NCI-H2081 (cell line): ENCODE measurements around the gene UBTD2.
"Not testable (repeated sequence)": the region's sequence is repeated elsewhere in the genome, so short reads cannot be mapped to it uniquely, and the experiment has no call there.

Source experiments
- DNase-seq, 2 experiments: peaks; one replicate each; lab custom pipeline; 2025; lab: John Stamatoyannopoulos, UW

The UBTD2 gene

DNA sequence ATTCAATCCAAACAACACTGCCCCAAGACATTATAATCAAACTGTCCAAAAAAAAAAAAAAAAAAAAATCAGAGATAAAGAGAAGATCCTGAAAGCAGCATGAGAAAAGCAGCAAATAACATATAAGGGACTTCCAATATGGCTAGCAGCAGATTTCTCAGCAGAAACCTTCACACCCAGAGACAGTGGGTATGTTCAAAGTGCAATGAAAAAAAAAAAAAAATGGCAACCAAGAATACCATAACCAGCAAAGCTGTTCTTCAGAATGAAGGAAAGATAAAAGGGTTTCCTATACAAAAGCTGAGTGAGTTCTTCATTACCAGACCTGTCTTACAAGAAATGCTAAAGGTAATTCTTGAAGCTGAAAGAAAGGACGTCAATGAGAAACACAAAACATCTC lies 32.1 kb downstream of the UBTD2 start:
- DNase-seq: no peak

DNA sequence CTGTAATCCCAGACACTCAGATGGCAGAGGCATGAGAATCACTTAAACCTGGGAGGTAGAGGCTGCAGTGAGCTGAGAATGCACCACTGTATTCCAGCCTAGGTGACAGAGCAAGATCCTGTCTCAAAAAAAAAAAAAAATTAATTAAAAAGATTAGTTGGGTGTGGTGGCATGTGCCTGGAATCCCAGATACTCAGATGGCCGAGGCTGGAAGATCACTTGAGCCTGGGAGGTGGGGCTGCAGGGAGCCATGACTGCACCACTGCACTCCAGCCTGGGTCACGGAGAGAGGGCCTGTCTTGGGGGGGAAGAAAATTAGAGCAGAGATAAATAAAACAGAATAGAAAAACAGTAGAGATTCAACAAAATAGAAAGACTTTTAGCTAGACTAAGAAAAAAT lies 34.9 kb downstream of the UBTD2 start:
- no peak for DNase-seq

DNA sequence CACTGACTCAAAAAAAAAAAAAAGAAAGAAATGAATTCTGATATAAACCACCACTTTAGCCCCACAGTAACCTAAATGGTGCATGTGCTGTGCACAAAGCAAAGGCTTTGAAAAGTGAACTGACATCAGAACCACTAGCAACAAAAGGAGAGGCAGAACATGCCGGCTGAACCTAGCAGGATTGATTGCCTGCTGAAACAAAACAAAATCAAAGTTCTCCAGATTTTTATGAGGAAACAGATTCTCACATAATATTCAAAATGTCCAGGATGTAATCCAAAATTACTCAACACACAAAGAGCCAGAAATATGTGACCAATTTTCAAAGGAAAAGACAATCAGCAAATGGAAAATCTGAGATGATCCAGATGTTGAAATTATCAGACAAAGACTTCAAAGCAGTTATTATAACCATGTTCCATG lies 37.9 kb downstream of the UBTD2 start:
- no peak for DNase-seq

DNA sequence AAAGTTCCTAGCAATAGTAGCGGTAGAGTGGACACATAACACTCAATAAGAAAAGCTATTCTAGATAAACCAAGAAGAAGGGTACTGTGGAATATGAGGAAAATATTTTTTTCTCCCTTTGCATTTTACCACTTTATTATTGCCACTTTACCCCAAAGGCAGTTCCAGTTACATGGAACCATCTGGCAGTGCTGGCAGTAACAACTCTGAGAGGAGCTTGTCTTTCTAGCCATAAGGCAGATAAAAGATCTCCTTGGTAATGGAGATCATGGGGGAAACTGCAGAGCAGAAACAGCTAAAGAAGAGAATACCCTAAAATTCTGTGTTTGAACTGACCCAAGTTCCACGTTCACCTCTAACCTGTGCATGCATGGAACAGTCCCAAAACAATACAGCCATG lies 38.5 kb downstream of the UBTD2 start:
- DNase-seq: no peak

DNA sequence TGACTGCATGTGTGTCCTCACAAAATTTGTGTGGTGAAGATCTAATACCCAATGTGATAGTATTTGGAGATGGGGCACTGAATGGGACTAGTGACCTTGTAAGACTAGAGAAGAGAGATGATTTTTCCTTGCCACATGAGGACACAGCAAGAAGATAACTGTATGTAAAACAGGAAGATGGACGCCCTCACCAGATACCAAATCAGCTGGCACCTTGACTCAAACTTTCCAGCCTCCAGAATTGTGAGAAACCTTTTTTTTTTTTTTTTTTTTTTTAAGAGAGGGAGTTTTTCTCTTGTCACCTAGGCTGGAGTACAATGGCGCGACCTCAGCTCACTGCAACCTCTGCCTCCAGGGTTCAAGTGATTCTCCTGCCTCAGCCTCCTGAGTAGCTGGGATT lies 40.3 kb downstream of the UBTD2 start:
- no peak for DNase-seq

DNA sequence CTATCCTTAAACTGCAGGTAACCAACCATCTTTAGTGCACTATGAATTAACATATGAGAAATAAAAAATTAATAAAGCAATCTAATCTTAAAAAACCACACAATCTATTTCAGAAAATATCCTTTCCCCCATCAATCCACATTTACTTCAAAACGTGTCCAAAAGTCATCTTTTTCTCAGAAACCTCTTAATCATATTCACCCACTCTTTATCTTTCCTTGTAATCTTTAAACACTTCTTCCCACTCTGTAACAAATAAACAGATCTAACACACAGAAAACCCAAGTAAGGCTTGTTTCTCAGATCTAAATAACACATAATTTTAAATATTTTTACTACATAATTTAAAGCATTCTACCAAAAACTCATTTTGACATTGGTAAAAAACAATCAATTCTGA lies 45.2 kb downstream of the UBTD2 start:
- no peak for DNase-seq

DNA sequence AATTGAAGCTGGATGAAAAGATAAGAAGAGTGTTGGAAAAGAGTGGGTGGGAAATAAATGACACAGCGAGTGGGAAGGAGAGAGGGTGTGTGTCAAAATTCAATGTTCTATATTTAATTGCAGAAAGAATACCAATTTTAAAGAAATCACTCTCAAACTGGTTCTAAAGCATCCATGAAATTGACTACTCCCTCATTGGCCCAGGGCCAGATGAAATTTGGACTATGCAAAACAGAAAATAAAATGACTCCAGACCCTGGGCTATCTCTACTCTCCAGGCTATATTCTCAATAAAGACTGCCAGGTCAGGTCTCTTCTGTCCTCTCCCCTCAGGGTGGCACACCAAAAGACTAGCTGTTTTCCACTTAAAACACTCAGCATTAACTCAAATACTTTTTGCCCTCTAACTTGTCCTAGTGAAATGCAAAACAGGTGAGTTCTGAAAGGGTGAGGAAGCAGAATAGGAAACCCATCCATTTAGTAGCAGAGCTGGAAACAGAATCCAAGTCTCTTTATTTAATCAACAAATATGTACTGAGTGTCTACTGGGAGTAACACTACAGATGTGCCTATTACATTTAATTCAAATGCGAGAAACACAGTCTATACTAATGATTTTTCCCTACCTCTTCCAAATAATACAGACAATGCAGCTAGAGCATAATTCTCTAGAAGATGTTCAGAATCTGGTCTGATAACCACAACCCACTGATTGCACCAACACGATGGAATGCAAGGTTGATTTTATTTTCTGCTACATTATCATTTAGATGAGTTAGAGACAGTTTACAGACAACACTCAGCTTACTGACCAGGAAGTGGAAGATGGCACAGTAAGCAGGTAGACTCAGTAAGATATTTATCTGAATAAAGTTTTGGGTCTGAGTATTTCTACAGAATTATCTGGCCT lies 47.5 kb downstream of the UBTD2 start:
- no peak for DNase-seq

DNA sequence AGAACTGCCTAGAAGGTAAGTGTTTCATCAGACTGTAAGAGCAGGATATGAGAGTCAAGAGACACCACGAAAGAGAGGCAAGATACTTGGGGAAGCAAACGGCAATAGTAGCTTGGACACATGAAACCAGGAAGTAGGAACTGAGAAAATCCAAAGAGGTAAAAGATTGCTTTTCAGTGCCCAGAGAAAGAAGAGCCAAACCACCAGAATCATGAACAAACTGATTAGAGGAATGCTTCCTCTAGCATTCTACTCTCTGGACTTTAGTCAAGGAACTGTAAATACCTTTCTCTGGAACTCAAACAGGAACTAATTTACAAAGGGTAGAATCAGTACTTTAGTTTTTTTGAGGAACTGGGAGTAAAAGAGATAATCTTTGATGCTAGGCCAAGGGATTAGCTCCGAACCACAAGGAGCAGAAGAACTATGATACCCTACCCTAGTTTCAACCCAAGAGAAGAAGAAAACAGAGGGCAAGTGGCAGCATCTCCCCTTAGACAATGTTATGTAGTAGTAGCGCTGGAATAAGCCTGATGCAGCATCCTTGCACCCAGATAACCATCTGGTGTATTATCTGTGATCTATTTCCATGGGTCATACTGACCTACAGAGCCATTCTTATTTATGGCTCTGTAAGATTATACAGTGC lies 48.3 kb downstream of the UBTD2 start:
- no peak for DNase-seq

DNA sequence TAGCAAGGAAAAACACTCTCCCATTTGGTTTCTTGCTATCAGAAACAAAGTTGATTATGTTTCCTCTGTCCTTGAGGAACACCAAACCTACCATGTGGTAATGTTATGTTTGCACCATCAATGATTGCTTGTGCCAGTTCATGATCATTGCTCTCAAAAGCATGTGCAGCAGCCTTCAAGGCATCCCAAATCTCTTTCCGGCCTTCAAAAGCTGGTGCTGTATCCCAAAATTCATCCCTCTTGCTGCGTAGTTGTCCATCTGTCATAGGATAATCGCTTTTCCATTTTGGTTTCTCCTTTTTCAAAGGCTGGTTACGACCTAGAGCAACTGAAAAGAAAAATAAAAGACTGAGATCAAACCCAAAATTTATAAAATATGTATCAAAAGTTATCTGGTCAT lies 49.5 kb downstream of the UBTD2 start:
- DNase-seq: no peak

DNA sequence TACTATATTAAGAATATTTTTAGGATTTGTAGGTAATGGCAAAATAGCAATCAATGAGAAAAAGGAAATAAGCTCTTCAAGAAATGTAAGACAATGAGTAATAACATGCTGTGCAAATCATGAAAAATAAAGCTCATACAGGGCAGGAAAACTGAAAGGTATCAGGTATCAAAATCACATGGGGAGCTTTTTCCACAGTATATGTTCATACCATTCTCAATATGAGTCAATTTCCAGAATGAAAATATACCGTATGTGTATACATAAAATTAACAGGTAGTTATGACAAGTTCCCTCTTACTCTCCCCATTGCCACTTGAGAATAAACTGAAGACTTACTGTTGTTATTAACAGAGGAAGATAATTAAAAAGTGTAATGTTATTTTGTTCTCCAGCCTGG lies 53.7 kb downstream of the UBTD2 start:
- DNase-seq: no peak

DNA sequence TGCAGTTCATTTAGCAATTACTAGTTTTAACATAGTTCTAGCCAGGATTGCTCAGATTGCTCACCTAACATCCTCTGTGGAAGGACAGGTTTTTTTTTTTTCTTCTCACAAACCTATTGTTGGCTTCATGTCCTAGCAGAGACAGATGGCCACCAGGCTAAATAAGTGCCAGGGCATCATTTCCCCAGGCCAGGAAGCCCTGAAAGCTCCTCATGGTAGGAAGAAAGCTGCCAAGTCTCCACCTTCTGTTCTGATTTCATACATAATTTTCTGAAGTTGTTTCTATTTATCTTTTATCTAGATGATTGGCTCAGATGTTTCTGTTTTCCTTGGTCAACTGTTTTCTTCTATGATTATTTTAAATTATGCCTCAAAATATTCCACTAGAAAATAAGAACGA lies 58.6 kb downstream of the UBTD2 start:
- peak in 1 of 2 experiments; percentile 26 for DNase-seq

DNA sequence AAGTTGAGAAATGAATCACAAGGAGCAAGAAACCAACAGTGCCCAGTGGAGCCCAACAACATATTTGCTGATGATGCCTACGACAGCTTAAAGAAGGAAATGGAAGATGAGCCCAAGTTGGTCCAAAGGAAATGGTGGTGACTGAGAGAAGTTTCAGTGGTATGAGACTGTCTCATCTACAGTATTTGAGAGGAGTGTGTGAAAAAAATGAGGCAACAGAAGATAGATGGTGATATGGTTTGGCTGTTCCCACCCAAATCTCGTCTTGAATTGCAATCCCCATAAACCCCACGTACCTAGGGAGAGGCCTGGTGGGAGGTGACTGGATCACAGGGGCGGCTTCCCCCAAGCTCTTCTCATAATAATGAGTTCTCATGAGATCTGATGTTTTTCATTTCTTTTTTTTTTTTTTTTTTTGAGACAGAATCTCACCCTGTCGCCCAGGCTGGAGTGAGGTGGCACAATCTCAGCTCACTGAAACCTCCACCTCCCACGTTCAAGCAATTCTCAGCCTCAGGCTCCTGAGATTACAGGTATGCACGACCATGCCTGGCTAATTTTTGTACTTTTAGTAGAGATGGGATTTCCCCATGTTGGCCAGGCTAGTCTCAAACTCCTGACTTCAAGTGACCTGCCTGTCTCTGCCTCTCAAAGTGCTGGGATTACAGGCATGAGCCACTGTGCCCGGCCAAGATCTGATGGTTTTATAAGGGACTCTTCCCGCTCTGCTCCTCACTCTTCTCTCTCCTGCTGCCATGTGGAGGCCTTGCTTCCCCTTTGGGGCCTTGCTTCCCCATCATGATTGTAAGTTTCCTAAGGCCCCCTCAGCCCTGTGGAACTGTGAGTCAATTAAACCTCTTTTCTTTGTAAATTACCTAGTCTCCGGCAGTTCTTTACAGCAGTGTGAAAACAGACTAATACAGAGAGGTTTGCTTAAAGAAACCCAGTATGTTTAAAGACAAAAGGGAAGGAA lies 59.4 kb downstream of the UBTD2 start:
- DNase-seq: no peak

DNA sequence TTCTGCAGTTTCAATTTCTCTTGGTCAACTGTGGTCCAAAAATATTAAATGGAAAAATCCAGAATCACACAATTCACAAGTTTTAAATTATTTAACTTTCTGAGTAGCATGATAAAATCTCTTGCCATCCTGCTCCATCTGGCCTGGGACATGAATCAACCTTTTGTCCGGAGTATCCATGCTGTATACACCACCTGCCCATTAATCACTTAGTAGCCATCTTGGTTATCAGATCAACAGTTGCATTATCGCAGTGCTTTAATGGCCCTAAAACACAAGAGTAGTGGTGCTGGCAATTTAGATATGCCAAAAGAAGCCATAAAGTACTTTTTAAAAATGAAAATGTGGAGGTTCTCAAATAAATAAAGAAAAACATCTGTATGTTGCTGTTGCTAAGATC lies 64.3 kb downstream of the UBTD2 start:
- DNase-seq: no peak

DNA sequence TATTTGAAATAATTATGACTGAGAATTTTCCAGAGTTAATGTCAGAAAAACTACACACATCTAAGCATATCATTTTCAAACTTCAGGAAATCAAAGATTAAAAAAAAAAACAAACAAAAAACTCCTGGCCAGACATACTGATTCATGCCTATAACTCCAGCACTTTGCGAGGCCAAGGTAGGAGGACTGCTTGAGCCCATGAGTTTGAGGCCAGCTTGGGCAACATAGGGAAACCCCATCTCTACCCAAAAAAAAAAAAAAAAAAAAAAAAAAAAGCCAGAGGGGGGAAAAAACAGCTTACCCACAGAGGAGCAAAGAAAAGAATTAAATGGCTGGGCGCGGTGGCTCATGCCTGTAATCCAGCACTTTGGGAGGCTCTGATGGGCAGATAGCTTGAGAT lies 67.2 kb downstream of the UBTD2 start:
- no peak for DNase-seq

DNA sequence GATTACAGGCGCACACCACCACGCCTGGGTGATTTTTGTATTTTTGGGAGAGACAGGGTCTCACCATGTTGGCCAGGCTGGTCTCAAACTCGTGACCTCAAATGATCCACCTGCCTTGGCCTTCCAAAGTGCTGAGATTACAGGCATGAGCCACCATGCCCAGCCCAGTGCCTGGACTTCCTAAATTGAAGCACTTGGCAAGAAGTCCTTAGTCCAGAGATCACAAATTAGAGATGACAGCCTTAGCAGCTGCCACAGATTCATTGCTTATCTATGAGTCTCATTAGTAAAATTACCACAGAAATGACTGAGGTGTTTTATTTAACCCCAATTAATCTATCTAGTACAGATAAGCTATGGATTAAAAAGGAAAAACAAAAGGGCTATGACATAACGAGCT lies 70.4 kb downstream of the UBTD2 start:
- DNase-seq: no peak

DNA sequence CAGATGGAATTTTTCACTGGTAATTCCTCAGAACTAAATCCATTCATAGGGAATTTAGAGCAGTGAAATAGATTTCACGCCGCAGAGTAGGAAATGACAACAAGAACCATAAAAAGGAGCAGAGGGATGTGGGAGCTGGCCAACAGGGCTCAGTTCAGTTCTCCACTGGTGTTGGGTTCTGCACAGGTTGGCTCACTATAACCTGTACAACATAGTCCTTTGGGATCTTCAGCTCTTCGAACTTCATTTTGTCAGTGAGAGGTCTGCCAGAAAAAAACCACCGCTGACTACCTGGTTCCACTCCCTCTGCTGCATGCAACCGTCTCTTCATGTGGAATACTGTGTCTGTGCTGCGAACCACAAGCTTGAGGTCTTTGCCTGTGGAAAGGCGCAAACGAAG lies 71.9 kb downstream of the UBTD2 start:
- no peak for DNase-seq

DNA sequence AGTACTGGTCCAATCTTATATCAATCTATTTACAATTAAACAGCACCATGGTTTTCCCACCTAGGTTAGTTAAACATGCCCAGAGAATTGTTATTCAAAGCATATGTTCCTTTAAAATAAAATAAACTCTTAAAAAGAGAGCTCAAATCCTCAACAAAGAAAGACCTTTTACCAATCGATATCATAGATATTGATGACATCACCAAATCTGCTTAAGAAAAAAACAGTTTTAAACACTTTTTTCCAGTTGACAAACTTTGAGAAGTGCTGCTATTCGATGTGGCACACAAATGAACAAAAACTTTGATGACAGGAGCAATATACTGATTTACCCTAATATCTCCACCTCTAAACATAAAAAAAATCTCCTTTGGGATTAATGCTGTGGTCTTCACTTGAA lies 73.8 kb downstream of the UBTD2 start:
- DNase-seq: no peak

DNA sequence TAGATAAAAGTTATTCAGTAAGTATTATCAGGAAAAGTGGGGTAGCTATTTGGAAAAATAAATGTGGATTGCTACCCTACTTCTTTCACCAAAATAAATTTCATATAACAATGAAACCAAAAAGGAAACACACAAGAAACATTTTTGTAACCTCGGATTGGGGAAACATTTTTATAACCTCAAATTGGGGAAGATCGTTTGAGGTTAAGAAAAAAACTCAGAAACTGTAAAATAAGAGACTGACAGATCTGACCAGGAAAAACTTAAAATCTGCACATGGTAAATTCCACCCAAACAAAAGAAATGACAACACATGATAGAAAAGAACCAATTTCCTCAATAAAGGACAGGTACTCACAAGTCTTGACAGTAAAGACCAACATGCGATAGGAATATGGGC lies 76.1 kb downstream of the UBTD2 start:
- DNase-seq: no peak

DNA sequence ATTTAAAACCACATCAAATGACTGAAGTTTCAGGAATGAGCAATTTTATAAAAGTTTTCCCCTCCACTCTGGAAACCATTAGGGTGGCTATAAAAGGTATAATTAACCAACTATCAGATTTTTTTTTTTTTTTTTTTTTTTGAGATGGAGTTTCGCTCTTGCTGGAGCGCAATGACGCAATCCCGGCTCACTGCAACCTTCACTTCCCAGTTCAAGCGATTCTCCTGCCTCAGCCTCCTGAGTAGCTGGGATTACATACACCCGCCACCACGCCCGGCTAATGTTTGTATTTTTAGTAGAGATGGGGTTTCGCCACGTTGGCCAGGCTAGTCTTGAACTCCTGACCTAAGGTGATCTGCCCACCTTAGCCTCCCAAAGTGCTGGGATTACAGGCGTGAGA lies 77.6 kb downstream of the UBTD2 start:
- not testable (repeated sequence) for DNase-seq

DNA sequence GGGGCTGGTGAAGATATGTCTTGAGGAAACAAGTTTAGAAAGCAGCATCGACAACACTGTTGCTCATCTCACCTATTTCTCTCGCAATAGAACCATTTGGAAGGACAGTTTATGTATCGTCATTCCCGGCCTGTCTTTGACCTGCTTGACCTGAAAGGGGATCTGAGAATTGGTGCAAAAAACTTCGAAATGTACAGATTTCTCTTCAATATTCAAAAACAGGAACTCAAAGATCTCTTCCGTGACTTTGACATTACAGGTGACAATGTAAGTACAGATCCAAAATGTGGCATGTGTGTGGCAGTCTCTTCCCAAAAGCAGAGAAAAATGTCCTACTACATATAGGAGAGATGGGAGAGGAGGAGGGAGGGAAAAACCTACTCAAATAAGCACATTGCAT lies 83.1 kb downstream of the UBTD2 start:
- DNase-seq: no peak

DNA sequence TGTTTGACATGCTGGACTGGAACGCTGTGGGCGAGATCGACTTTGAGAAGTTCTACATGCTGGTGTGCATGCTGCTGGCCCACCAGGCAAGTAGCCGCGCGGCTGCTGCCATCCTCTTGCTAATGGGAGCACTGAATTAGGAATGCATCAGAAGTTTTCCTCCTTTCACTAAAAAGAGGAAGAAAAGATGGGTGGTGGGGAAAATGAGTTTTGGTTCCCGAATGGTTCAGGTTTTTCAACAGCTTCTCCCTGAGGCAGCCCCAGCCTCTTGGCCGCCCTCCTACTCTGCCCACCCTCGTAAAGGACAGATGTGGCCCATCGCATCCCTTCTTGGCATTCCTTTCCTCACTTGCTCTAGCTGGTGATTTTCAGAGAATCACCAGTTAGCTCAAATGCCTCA lies 84.1 kb downstream of the UBTD2 start:
- no peak for DNase-seq

DNA sequence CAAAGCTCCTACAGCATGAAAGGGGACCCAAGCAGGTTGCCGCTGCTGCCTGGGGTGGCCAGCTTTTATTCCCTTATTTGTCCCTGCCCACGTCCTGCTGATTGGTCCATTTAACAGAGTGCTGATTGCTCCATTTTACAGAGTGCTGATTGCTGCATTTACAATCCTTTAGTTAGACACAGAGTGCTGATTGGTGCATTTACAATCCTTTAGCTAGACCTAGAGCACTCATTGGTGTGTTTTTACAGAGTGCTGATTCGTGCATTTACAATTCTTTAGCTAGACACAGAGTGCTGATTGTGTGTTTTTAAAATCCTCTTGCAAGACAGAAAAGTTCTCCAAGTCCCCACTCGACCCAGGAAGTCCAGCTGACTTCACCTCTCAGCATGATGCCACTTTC lies 85.8 kb downstream of the UBTD2 start:
- DNase-seq: not testable (repeated sequence)
